ENCODE measurements around the gene ING3.

The ING3 gene, protein sequence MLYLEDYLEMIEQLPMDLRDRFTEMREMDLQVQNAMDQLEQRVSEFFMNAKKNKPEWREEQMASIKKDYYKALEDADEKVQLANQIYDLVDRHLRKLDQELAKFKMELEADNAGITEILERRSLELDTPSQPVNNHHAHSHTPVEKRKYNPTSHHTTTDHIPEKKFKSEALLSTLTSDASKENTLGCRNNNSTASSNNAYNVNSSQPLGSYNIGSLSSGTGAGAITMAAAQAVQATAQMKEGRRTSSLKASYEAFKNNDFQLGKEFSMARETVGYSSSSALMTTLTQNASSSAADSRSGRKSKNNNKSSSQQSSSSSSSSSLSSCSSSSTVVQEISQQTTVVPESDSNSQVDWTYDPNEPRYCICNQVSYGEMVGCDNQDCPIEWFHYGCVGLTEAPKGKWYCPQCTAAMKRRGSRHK

DNA sequence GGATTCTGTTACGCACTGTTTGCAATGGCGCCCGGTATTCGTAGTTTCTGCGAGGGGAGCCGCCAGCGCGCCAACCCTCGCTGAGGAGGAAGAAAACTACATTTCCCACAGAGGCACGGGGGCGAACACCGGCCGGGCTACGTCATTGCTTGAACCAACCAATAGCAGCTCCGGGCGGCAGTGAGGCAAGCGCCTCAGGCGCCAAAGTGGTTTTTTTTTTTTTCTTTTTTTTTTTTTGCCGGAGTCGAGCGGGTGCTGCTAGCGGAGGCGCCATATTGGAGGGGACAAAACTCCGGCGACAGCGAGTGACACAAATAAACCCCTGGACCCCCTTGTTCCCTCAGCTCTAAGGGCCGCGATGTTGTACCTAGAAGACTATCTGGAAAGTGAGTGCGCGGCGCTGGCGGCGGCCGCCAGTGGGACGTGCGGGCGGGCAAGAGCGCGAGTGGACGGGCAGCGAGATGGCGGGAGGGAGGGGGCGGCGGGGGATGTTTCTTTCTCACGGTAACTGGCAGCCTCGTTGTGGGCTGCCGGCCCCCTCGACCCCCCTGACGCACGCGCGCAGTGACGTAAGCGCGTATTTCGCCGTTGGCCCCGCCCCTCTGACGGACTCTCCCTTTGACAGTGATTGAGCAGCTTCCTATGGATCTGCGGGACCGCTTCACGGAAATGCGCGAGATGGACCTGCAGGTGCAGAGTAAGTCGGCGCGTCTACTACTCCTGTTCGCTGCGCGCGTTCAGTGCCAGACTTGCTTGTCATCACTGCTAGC, at the start of gene ING3:
Gene ING3, plus strand, starts transcription at position 239 of the 770 bp plus-strand sequence. Its CDS starts 120 bp downstream, at position 359.
- peaks cover 21% of the 10 kb centered on the region for H3K36me3 Mint-ChIP-seq (ENCODE audit: low read depth)
- ATAC-seq, result peak; percentile 94
- peak within 1 kb of the TSS; percentile 97 for H3K4me3 Mint-ChIP-seq
- H3K4me1 Mint-ChIP-seq, result peaks cover 20% of the 10 kb centered on the region
- peak; percentile 96 for DNase-seq
- H3K27ac Mint-ChIP-seq, result peak within 1 kb of the TSS; percentile 89
- H3K9me3 Mint-ChIP-seq, result no peaks in the 10 kb centered on the region
- no peaks in the 10 kb centered on the region for H3K27me3 Mint-ChIP-seq

DNA sequence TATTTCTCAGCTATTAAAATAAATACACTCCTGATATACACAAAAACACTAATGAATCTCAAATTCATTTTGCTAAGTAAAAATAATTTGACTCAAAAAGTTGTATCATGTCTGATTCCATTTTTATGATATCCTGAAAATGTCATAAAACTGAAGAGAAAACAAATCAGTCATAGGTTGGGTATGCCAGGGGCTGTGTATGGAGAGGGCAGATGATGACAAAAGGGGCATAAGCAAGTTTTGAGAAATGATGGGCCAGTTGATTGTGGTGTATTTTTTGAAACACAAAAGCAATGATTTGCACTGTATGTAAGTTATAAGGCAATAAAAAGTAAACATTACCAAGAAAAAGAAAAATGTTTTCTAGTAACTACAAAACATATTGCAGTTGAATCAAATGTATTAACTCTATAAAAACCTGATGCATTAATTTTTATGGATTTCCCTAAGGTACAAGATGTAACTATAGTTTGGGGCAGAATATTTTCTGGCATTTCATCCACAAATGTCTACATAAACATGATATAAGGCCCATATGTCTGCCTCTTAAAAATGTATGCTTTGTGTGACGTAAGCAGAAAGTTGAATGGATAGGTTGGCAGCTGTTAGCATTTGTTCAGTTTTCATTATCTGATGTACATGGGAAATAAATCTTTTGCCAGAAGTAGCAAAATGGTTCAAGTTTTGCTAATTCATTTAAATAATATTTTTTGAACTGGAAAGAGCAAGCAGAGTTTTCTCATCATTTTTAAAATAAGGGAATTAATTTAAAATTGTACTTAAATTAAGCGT, 35.1 kb upstream of the ING3 start:
- ATAC-seq, result no peak
- DNase-seq, result no peak
- H3K9me3 Mint-ChIP-seq, result no peaks in the 10 kb centered on the region
- no peak overlapping the region for H3K4me3 Mint-ChIP-seq
- H3K36me3 Mint-ChIP-seq (ENCODE audit: low read depth), result no peaks in the 10 kb centered on the region
- peaks cover 2% of the 10 kb centered on the region for H3K27me3 Mint-ChIP-seq
- H3K27ac Mint-ChIP-seq, result no peak overlapping the region
- H3K4me1 Mint-ChIP-seq, result no peaks in the 10 kb centered on the region

DNA sequence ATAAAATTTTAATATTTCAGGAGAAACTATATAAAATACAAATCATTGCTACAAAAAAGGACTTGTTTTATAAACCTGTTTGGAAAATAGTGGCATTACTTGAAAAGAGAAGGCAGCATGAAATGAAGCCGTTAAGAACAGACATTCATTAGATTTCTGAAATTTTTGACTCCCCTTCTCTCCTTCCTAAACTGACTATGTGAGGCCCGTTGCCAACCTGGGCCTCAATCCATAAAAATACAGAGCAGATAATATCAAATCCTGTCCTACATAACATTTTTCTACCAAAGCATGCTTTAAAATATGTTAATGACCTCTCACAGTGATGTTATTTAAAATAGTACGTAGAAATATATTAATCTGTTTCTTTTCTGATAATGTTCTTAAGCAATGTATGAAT, 34.5 kb upstream of the ING3 start:
- Mint-ChIP-seq H3K36me3 (ENCODE audit: low read depth) (no peaks in the 10 kb centered on the region), H3K27ac (no peak overlapping the region), H3K27me3 (peaks cover 2% of the 10 kb centered on the region), H3K9me3 (no peaks in the 10 kb centered on the region), H3K4me3 (no peak overlapping the region), H3K4me1 (no peaks in the 10 kb centered on the region)
- ATAC-seq (no peak), DNase-seq (no peak)

DNA sequence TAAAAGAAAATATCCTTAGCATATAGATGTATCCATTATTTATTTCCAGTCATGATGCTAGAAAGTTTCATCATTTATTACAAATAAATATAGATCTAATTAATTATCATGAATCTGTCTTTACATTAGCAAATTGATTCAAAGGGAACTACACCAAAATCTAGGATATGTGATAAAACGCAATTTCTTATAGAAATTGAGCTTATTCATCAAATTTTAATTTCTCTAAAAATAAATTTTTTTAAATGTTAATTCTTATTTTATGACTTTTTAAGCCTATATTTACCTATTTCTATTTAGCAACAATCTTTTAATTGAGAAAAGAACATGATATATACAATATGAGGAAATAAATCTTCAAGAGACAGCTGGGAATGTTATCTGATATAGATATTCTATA, 34.0 kb upstream of the ING3 start:
- Mint-ChIP-seq H3K27ac (no peak overlapping the region), H3K4me1 (no peaks in the 10 kb centered on the region), H3K4me3 (no peak overlapping the region), H3K27me3 (peaks cover 2% of the 10 kb centered on the region), H3K36me3 (ENCODE audit: low read depth) (no peaks in the 10 kb centered on the region), H3K9me3 (no peaks in the 10 kb centered on the region)
- DNase-seq (no peak), ATAC-seq (no peak)

DNA sequence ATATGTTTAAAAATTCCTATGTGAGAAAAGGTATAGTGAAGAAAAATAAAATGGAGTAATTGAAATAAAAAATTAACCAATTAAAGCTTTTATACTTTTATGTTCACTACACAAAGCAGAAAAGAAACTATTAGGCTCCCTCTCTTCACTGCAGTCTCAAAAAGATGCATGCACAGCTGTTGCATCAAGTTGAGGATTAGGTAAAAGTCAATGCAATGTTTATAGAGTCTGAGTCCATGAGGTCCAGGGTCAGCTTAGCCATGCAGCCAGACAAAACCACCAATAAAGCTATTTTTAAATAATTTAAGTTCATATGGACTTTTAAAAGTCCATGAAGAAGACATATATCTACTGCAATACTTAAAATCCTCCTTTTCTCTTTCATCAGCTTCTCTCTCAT, 31.1 kb upstream of the ING3 start:
- no peak for DNase-seq
- no peak overlapping the region for H3K4me3 Mint-ChIP-seq
- H3K4me1 Mint-ChIP-seq, result no peaks in the 10 kb centered on the region
- no peaks in the 10 kb centered on the region for H3K9me3 Mint-ChIP-seq
- ATAC-seq, result no peak
- H3K27me3 Mint-ChIP-seq, result no peaks in the 10 kb centered on the region
- H3K36me3 Mint-ChIP-seq (ENCODE audit: low read depth), result no peaks in the 10 kb centered on the region
- H3K27ac Mint-ChIP-seq, result no peak overlapping the region

DNA sequence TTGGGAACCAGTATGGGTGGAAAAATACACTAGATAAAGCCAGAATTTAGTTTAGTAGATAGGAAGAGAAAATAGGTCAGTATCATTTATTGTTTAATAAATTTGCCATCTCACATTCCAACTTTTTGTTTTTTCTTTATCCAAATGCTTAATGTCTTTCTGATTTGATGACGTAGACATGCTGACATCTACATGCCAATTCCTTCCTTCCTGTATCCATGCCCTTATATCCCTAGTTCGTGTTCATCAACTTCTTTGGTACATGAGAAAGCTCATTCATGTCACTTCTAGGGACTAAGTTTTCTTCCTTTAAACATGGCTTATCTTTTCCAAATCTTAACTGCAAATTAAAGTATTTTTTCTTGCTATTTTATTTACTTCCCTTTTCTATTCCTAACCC, 30.5 kb upstream of the ING3 start:
- Mint-ChIP-seq H3K4me3 (no peak overlapping the region), H3K27ac (no peak overlapping the region), H3K4me1 (no peaks in the 10 kb centered on the region), H3K36me3 (ENCODE audit: low read depth) (no peaks in the 10 kb centered on the region), H3K27me3 (peaks cover 5% of the 10 kb centered on the region), H3K9me3 (no peaks in the 10 kb centered on the region)
- ATAC-seq, result no peak
- DNase-seq, result no peak

DNA sequence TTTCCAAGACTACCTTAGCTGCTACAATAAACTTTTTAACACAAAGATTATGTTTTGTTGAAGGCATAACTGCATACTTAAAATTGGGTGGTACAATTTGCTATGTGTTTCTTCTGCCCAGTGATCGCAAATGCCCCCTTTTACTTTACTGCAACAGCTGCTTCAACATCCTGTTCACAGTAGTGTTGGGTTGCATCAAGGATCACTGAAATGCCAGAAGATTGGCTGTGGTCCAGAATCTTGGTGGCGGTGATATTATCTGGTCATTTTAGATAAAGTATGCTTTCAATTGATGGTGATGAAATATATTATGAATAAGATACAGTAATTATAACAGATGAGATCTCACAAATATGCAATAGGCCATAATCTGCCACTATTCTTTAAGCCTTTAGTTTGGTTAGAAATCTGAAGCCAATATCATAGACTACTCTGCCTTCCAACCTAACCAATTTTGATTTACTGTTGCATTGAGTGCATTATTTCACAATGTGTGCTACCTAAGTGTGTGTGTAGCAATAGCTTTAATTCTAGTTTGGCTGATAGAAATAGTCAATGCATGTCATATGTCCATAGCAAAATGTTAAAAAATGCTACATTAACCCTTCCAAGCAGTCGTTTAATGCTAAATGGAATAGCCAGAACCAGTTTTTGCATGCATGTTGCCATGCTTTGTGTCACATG, 29.8 kb upstream of the ING3 start:
- no peaks in the 10 kb centered on the region for H3K4me1 Mint-ChIP-seq

DNA sequence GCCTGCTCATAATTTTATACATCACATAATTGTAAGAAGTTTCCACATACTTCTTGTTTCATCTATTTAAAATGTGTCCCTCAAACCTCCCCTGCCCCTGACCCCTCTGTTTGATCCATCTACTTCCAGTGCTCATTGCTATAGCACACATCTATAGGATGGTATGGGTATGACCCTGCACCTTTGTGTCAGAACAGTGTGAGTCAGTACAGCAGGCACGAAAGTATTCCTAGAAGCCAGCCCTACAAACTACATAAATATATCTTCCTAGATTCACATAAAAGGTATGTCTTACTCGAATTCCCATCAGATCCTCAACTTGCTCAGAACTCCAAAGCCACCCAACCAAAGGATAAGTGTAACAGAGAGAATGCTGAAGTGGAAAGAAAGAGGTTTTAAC, 25.7 kb upstream of the ING3 start:
- no peak for ATAC-seq
- peaks cover 2% of the 10 kb centered on the region for H3K4me1 Mint-ChIP-seq

More for the DNA sequence above, 29.8 kb upstream of the ING3 start:
- Mint-ChIP-seq H3K27ac (no peak overlapping the region), H3K27me3 (peaks cover 10% of the 10 kb centered on the region), H3K4me3 (no peak overlapping the region), H3K9me3 (no peaks in the 10 kb centered on the region), H3K36me3 (ENCODE audit: low read depth) (no peaks in the 10 kb centered on the region)
- ATAC-seq (no peak), DNase-seq (no peak)

DNA sequence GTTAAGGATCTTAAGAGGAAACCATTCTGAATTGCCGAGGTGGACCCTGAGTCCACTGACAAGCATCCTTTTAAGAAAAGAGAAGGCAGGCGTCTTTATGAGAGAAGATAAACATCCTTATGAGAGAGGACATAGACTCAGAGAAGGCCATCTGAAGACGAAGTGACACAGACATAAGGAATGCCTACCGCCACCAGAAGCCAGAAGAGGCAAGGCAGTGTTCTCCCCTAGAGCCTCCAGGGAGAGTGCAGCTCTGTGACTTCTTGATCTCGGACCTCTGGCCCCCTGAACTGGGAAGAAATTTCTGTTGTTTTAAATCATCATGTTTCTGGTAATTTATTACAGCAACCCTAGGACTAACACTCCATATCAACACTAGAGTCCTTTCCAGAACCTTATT, 25.2 kb upstream of the ING3 start:
- Mint-ChIP-seq H3K4me1 (peaks cover 2% of the 10 kb centered on the region), H3K4me3 (no peak overlapping the region), H3K27me3 (peaks cover 19% of the 10 kb centered on the region), H3K9me3 (no peaks in the 10 kb centered on the region), H3K27ac (no peak overlapping the region), H3K36me3 (ENCODE audit: low read depth) (no peaks in the 10 kb centered on the region)
- ATAC-seq, result no peak
- no peak for DNase-seq

More for the DNA sequence above, 25.7 kb upstream of the ING3 start:
- DNase-seq, result no peak
- Mint-ChIP-seq H3K9me3 (no peaks in the 10 kb centered on the region), H3K27me3 (peaks cover 19% of the 10 kb centered on the region), H3K4me3 (no peak overlapping the region), H3K36me3 (ENCODE audit: low read depth) (no peaks in the 10 kb centered on the region), H3K27ac (no peak overlapping the region)

DNA sequence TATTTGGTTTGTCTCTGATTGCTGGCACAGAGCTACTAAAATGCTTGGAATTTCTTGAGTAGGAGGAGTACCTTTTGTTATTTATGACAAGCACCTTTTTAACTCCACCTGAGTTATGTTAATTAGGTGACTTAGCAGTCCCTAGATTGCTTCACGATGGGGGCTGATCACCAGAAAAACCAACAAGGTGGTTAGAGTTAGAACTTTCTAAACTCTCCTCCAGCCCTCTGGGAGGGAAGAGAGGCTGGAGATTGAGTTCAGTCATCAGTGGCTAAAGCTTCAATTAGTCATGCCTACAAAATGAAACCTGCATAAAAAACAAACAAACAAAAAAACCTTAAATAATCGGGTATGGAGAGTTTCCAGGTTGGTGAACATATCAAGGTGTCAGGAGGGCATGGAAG, 23.6 kb upstream of the ING3 start:
- peaks cover 2% of the 10 kb centered on the region for H3K4me1 Mint-ChIP-seq
- ATAC-seq, result no peak
- H3K36me3 Mint-ChIP-seq (ENCODE audit: low read depth), result no peaks in the 10 kb centered on the region
- no peak overlapping the region for H3K4me3 Mint-ChIP-seq
- H3K9me3 Mint-ChIP-seq, result no peaks in the 10 kb centered on the region
- no peak overlapping the region for H3K27ac Mint-ChIP-seq
- DNase-seq, result no peak
- peaks cover 24% of the 10 kb centered on the region for H3K27me3 Mint-ChIP-seq

DNA sequence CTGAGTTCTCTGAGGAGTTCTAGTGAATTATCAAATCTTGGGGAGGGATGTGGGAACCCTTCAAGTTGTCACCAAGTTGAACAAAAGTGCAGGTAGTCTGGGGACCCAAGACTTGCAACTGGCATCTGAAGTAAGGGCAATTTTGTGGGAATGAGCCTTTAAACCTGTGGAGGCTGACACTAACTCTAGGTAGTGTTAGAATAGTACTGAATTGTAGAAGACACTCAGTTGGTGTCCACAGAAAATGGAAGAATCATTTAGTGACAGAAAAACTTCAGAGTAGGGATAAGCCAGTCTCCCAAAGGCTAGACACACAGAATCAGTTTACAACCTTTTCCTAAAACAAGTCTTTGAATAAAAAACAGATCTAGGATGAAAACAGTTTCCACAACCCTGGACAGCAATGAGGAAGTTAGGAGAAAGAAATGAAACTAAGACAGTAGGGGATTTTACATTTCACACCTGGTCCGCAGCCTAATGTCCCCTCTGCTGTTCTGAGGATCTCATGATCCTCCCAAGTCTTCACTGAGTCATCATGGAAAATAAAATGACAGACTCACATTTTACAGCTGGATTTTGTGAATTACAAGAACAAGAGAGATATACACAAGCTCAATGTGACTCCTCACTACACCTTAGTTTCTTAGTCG, 23.0 kb upstream of the ING3 start:
- Mint-ChIP-seq H3K9me3 (no peaks in the 10 kb centered on the region), H3K27ac (no peak overlapping the region), H3K36me3 (ENCODE audit: low read depth) (no peaks in the 10 kb centered on the region), H3K27me3 (peaks cover 25% of the 10 kb centered on the region), H3K4me1 (peaks cover 2% of the 10 kb centered on the region), H3K4me3 (no peak overlapping the region)
- ATAC-seq, result no peak
- no peak for DNase-seq

DNA sequence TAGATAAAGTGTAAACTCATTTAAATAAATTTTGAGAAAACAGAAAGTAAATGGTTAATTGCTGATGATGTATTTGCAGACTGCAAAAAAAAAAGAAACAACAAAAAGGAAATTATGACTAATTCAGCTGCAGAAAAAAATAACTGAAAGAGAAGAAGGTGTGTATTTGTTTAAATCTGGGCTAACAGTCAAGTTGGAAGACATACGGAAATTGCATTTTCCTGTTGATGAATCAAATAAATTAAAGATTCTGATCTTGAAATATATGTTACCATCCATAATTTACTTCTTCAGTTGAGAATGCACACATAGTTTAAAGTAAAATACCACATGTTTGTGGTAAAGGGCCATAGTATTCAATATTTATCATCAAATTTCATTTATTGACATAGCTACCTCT, 19.3 kb upstream of the ING3 start:
- no peak for ATAC-seq
- no peak overlapping the region for H3K4me3 Mint-ChIP-seq
- no peaks in the 10 kb centered on the region for H3K36me3 Mint-ChIP-seq (ENCODE audit: low read depth)
- no peak for DNase-seq
- H3K4me1 Mint-ChIP-seq, result peaks cover 2% of the 10 kb centered on the region
- H3K27ac Mint-ChIP-seq, result no peak overlapping the region
- H3K9me3 Mint-ChIP-seq, result no peaks in the 10 kb centered on the region
- H3K27me3 Mint-ChIP-seq, result peaks cover 18% of the 10 kb centered on the region

DNA sequence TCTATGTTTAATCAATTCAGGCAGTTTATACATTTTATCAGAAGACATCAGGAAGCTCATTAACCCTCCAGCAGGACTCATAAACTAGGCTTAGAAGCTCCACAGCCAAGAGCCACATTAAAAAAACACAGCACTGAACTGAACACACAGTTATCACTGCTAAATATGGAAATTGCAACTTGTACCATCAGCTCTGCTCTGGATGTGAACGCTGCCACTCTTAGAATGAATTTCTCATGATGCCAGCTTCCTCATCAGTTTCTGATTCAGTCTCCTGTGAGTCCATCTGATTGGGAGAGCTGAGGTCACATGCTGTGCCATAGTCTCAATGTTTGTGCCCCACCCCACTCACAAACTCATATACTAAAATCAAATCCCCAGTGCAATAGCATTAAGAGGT, 17.1 kb upstream of the ING3 start:
- Mint-ChIP-seq H3K27me3 (peaks cover 9% of the 10 kb centered on the region), H3K36me3 (ENCODE audit: low read depth) (no peaks in the 10 kb centered on the region), H3K9me3 (no peaks in the 10 kb centered on the region), H3K4me1 (no peaks in the 10 kb centered on the region), H3K27ac (no peak overlapping the region), H3K4me3 (no peak overlapping the region)
- no peak for ATAC-seq
- no peak for DNase-seq

DNA sequence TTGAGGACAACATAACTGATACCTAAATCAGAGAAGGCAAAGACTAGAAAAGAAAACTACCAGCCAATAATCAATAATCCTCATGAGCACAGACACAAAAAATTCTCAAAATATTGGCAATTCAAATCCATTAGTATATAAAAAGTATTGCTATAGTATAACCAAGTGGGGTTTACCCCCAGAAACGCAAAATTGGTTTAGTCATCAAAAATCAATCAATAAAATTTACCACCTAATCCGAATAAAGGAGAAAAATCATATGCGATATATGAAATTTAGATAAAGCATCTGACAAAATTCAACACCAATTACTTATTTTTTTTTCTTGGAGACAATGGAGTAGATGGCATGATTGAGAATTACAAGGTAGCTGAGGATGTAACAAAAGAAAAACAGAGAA, 11.2 kb upstream of the ING3 start:
- no peak for DNase-seq
- Mint-ChIP-seq H3K36me3 (ENCODE audit: low read depth) (no peaks in the 10 kb centered on the region), H3K9me3 (no peaks in the 10 kb centered on the region), H3K4me1 (no peaks in the 10 kb centered on the region), H3K27me3 (no peaks in the 10 kb centered on the region), H3K4me3 (no peak overlapping the region), H3K27ac (no peak overlapping the region)
- ATAC-seq, result no peak

All from activated naive CD8-positive, alpha-beta T cell treated with anti-CD3 and anti-CD28 coated beads, Interleukin-2, amount 50 U/mL, for 24 hours (primary cell).